ENCODE measurements around the gene NHS. TPM values are rescaled to one million over a fixed set of nuclear protein-coding genes. Genes with fewer than 3 reads are reported as not detected.

The NHS gene
- polyA plus RNA-seq, 1 donor (not counting 4 experiments of a cell fraction or from before 2014, with no cell fraction given), result 5.4 TPM

GRCh38 chrX:17464194-17464593, 89.2 kb downstream of the NHS start:
- H3K79me2 ChIP-seq (ENCODE audit: control insufficient read depth, insufficient read depth, low read length), result peaks cover 26% of the 10 kb centered on the region
- no peak overlapping the region for H3K4me2 ChIP-seq (ENCODE audit: control insufficient read depth, extremely low read depth, insufficient read depth, low read depth, low read length)
- no peak overlapping the region for H3K4me3 ChIP-seq (ENCODE audit: control insufficient read depth in 2 of 3, extremely low read depth in 1 of 3, insufficient read depth in 2 of 3, low read depth in 1 of 3, low read length in 3 of 3)
- no peaks in the 10 kb centered on the region for H3K9me3 ChIP-seq (ENCODE audit: control insufficient read depth, low read depth, low read length)
- FAIRE-seq (peak; percentile 51), DNase-seq (ENCODE audit: low read depth, low spot score) (no peak)
- no peaks in the 10 kb centered on the region for H3K9me1 ChIP-seq (ENCODE audit: control insufficient read depth, extremely low read depth, insufficient read depth, low read length)
- no peak overlapping the region for H2AFZ ChIP-seq (ENCODE audit: control insufficient read depth, low read length)
- H3K27me3 ChIP-seq (ENCODE audit: control insufficient read depth, extremely low read depth, insufficient read depth, low read length), result no peaks in the 10 kb centered on the region
- no peak overlapping the region for H3K27ac ChIP-seq (ENCODE audit: control insufficient read depth, insufficient read depth, low read length)
- H3K36me3 ChIP-seq (ENCODE audit: control insufficient read depth in 2 of 2, extremely low read depth in 1 of 2, insufficient read depth in 2 of 2, low read length in 2 of 2), result no peaks in the 10 kb centered on the region
- H4K20me1 ChIP-seq (ENCODE audit: control insufficient read depth, extremely low read depth, insufficient read depth, low read length), result peaks cover 4% of the 10 kb centered on the region
- dilution Hi-C loops (cut with MboI; ENCODE audit: extremely low pct_ligation_motif_present, low sequenced_read_pairs), result no loop called here
- H3K9ac ChIP-seq (ENCODE audit: control insufficient read depth, extremely low read depth, insufficient read depth, low read length), result no peak overlapping the region
- TF ChIP-seq CTCF (optimal IDR thresholded peaks at IDR 0.05 in 1 of 3, IDR thresholded peaks at IDR 0.05 in 1 of 3, conservative IDR thresholded peaks at IDR 0.05 in 1 of 3; ENCODE audit: extremely low read depth in 1 of 3, insufficient read depth in 2 of 3, low read length in 3 of 3) (no peak), EZH2 (IDR thresholded peaks at IDR 0.05; ENCODE audit: low read length) (no peak)
- H3K4me1 ChIP-seq (ENCODE audit: control insufficient read depth, extremely low read depth, insufficient read depth, low read length), result peaks cover 12% of the 10 kb centered on the region

GRCh38 chrX:17465201-17465600, 90.2 kb downstream of the NHS start:
- Histone ChIP-seq H3K9me3 (ENCODE audit: control insufficient read depth, low read depth, low read length) (no peaks in the 10 kb centered on the region), H4K20me1 (ENCODE audit: control insufficient read depth, extremely low read depth, insufficient read depth, low read length) (peaks cover 4% of the 10 kb centered on the region), H2AFZ (ENCODE audit: control insufficient read depth, low read length) (no peak overlapping the region), H3K9me1 (ENCODE audit: control insufficient read depth, extremely low read depth, insufficient read depth, low read length) (no peaks in the 10 kb centered on the region), H3K4me3 (ENCODE audit: control insufficient read depth in 2 of 3, extremely low read depth in 1 of 3, insufficient read depth in 2 of 3, low read depth in 1 of 3, low read length in 3 of 3) (no peak overlapping the region), H3K27me3 (ENCODE audit: control insufficient read depth, extremely low read depth, insufficient read depth, low read length) (no peaks in the 10 kb centered on the region), H3K27ac (ENCODE audit: control insufficient read depth, insufficient read depth, low read length) (no peak overlapping the region), H3K36me3 (ENCODE audit: control insufficient read depth in 2 of 2, extremely low read depth in 1 of 2, insufficient read depth in 2 of 2, low read length in 2 of 2) (no peaks in the 10 kb centered on the region), H3K4me2 (ENCODE audit: control insufficient read depth, extremely low read depth, insufficient read depth, low read depth, low read length) (no peak overlapping the region), H3K4me1 (ENCODE audit: control insufficient read depth, extremely low read depth, insufficient read depth, low read length) (peaks cover 5% of the 10 kb centered on the region), H3K79me2 (ENCODE audit: control insufficient read depth, insufficient read depth, low read length) (peaks cover 26% of the 10 kb centered on the region), H3K9ac (ENCODE audit: control insufficient read depth, extremely low read depth, insufficient read depth, low read length) (no peak overlapping the region)
- FAIRE-seq (no peak), DNase-seq (ENCODE audit: low read depth, low spot score) (no peak)
- dilution Hi-C loops (cut with MboI; ENCODE audit: extremely low pct_ligation_motif_present, low sequenced_read_pairs), result no loop called here
- TF ChIP-seq CTCF (optimal IDR thresholded peaks at IDR 0.05 in 1 of 3, IDR thresholded peaks at IDR 0.05 in 1 of 3, conservative IDR thresholded peaks at IDR 0.05 in 1 of 3; ENCODE audit: extremely low read depth in 1 of 3, insufficient read depth in 2 of 3, low read length in 3 of 3) (no peak), EZH2 (IDR thresholded peaks at IDR 0.05; ENCODE audit: low read length) (no peak)
